Measurements from ENCODE around the gene PLXNA1. TPM values are rescaled to one million over a fixed set of nuclear protein-coding genes. Genes with fewer than 3 reads are reported as not detected.

Gene PLXNA1
- total RNA-seq, 1 donor: 6.1 TPM

DNA sequence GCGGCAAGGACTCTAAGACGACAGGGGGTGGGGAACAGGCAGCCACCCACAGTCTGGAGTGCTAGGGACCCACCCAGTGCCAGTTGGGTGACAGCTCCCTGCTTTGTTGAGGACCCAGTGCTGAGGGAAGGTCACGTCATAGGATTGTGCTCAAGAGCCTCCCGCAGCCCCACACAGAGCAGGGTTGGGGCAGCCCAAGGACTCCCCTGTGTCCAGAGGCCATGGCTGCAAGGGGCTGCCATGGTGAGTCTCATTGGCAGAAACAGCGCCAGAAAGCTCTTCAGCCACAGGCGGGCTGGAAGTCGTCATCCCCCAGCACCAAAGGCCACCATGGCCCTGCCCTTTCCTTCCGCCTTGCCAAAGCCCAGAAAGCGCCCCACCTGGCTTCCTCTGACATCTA is 37.0 kb upstream of the PLXNA1 start:
- Histone ChIP-seq H3K27me3 (ENCODE audit: insufficient read depth, low read length) (no peaks in the 10 kb centered on the region), H3K4me1 (ENCODE audit: insufficient read depth, low read length) (peaks cover 12% of the 10 kb centered on the region), H3K9me3 (ENCODE audit: low read depth, low read length) (no peaks in the 10 kb centered on the region), H3K4me3 (ENCODE audit: low read length) (no peak overlapping the region)

- Histone ChIP-seq H3K9me3 (ENCODE audit: low read depth, low read length) (no peaks in the 10 kb centered on the region), H3K4me3 (ENCODE audit: low read length) (no peak overlapping the region), H3K27me3 (ENCODE audit: insufficient read depth, low read length) (no peaks in the 10 kb centered on the region), H3K4me1 (ENCODE audit: insufficient read depth, low read length) (peaks cover 12% of the 10 kb centered on the region)
These were observed 36.5 kb upstream of the PLXNA1 start for GRCh38 chr3:126946405-126946804.

DNA sequence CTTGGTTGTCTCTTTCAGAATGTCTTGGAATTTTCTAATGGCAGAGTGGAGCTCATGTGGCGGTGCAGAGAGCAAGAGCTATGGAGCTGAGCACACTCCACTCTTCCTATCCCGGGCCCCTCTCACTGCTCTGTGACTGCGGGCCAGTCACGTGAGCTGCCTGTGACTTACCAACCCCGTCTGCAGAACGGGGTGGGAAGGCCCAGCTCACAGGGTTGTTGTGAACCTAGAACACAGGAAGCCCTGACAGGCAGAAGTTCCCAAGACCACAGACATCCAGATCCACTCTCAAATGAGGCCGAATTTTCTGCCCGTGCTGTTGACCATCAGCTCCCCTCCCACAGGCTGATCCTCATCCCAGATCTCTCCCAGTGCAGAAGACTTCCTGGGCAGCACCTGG is 35.5 kb upstream of the PLXNA1 start:
- H3K27me3 ChIP-seq (ENCODE audit: insufficient read depth, low read length): no peaks in the 10 kb centered on the region
- H3K4me3 ChIP-seq (ENCODE audit: low read length): no peak overlapping the region
- H3K9me3 ChIP-seq (ENCODE audit: low read depth, low read length): no peaks in the 10 kb centered on the region
- H3K4me1 ChIP-seq (ENCODE audit: insufficient read depth, low read length): peaks cover 12% of the 10 kb centered on the region

- no peaks in the 10 kb centered on the region for H3K27me3 ChIP-seq (ENCODE audit: insufficient read depth, low read length)
These were observed 33.9 kb upstream of the PLXNA1 start for GRCh38 chr3:126948980-126949535.

GRCh38 chr3:126951561-126951960 is 31.4 kb upstream of the PLXNA1 start:
- Histone ChIP-seq H3K27me3 (ENCODE audit: insufficient read depth, low read length) (no peaks in the 10 kb centered on the region), H3K9me3 (ENCODE audit: low read depth, low read length) (no peaks in the 10 kb centered on the region), H3K4me3 (ENCODE audit: low read length) (no peak overlapping the region), H3K4me1 (ENCODE audit: insufficient read depth, low read length) (peaks cover 24% of the 10 kb centered on the region)

More at GRCh38 chr3:126948980-126949535, 33.9 kb upstream of the PLXNA1 start:
- H3K4me3 ChIP-seq (ENCODE audit: low read length): no peak overlapping the region
- no peaks in the 10 kb centered on the region for H3K9me3 ChIP-seq (ENCODE audit: low read depth, low read length)
- H3K4me1 ChIP-seq (ENCODE audit: insufficient read depth, low read length): peaks cover 14% of the 10 kb centered on the region

GRCh38 chr3:126952261-126952982 is 30.5 kb upstream of the PLXNA1 start:
- Histone ChIP-seq H3K27me3 (ENCODE audit: insufficient read depth, low read length) (no peaks in the 10 kb centered on the region), H3K4me3 (ENCODE audit: low read length) (no peak overlapping the region), H3K4me1 (ENCODE audit: insufficient read depth, low read length) (peaks cover 22% of the 10 kb centered on the region), H3K9me3 (ENCODE audit: low read depth, low read length) (no peaks in the 10 kb centered on the region)

DNA sequence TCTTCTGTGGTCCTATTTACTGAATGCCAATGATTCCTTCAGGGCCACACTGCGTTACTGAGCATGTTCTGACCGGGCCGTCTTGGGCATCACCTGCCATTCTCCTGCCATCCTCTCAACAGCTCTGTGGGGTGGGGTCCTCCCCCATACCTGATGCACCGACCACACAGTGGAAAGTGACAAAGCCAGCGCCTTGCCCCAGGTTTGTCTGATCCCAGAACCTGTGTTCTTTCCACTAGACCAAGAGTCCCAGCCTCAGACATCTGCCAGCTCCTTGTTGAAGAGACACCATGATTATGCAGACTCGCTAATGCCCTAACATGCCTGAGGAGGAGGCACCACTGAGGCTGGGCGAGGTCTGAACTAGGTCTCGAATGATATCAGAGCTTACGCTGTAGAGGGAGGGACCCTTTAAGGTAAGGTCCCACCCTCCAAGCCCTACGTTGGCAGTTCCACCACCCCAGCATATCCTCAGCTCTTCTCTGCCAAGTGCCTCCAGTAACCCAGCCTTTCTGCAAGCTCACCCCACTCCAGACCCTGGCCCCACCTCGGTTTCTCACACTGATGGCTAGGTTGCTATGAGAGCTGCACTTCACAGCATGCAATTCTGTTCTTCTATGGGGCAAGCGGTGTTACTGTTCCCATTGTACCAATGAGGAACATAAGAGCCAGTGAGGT is 29.8 kb upstream of the PLXNA1 start:
- Histone ChIP-seq H3K4me3 (ENCODE audit: low read length) (no peak overlapping the region), H3K4me1 (ENCODE audit: insufficient read depth, low read length) (peaks cover 17% of the 10 kb centered on the region), H3K9me3 (ENCODE audit: low read depth, low read length) (no peaks in the 10 kb centered on the region), H3K27me3 (ENCODE audit: insufficient read depth, low read length) (no peaks in the 10 kb centered on the region)

DNA sequence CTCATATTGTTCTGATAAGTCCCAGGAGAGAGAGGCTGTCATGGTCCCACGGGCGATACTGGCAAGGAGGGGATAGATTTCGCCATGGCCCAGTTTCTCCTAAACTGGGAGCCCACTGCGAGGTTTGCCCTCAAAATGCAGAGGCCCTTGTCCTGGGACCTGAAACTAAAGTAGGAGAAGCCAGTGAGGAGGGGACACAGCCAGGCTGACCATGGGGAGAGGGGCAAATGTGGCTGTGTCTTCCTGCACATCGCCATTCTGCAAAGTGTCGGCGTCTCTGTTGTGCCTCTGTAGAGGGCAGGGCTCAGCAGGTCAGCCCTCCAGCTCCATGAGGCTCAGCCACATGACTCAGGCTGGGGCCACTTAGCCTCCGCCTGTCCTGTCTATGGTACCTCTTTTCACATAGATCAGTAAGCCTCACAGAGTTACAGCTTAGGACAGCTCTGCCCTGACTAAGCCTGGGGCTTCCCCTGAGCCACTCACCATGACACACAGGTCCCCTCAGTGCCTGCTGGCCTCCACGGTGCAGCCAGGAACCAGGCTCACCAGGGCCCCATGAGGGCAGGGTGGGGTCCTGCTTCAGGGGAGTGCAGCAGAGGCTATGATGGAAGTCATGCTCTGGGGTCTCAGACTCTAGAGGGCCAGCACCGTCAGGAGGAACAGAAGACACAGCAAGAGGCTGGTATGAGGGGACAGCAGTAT is 28.6 kb upstream of the PLXNA1 start:
- H3K9me3 ChIP-seq (ENCODE audit: low read depth, low read length): no peaks in the 10 kb centered on the region
- H3K27me3 ChIP-seq (ENCODE audit: insufficient read depth, low read length): no peaks in the 10 kb centered on the region
- H3K4me3 ChIP-seq (ENCODE audit: low read length): no peak overlapping the region
- peaks cover 13% of the 10 kb centered on the region for H3K4me1 ChIP-seq (ENCODE audit: insufficient read depth, low read length)

GRCh38 chr3:126955004-126955790 is 27.7 kb upstream of the PLXNA1 start:
- H3K9me3 ChIP-seq (ENCODE audit: low read depth, low read length): no peaks in the 10 kb centered on the region
- H3K27me3 ChIP-seq (ENCODE audit: insufficient read depth, low read length): no peaks in the 10 kb centered on the region
- no peak overlapping the region for H3K4me3 ChIP-seq (ENCODE audit: low read length)
- peaks cover 13% of the 10 kb centered on the region for H3K4me1 ChIP-seq (ENCODE audit: insufficient read depth, low read length)

DNA sequence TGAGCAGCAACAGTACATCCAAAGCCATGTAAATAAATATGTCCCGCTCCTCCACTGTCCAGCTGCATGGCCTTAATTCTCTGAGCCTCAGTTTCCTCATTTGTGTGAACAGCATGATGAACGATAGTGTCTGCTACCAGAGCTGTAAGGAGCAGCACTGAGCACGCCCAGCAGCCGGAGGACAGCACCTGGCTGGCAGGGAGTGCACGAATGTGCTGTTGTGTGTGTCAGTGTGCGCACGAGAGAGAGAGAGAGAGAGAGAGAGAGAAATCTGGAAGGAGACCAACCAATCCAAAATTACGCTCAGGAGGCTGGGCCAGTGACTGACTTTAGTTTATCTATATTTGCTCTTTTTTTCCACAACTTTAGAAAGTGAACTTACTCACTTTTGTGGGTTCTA is 26.6 kb upstream of the PLXNA1 start:
- H3K9me3 ChIP-seq (ENCODE audit: low read depth, low read length): no peaks in the 10 kb centered on the region
- H3K27me3 ChIP-seq (ENCODE audit: insufficient read depth, low read length): no peaks in the 10 kb centered on the region
- H3K4me1 ChIP-seq (ENCODE audit: insufficient read depth, low read length): peaks cover 13% of the 10 kb centered on the region
- no peak overlapping the region for H3K4me3 ChIP-seq (ENCODE audit: low read length)

DNA sequence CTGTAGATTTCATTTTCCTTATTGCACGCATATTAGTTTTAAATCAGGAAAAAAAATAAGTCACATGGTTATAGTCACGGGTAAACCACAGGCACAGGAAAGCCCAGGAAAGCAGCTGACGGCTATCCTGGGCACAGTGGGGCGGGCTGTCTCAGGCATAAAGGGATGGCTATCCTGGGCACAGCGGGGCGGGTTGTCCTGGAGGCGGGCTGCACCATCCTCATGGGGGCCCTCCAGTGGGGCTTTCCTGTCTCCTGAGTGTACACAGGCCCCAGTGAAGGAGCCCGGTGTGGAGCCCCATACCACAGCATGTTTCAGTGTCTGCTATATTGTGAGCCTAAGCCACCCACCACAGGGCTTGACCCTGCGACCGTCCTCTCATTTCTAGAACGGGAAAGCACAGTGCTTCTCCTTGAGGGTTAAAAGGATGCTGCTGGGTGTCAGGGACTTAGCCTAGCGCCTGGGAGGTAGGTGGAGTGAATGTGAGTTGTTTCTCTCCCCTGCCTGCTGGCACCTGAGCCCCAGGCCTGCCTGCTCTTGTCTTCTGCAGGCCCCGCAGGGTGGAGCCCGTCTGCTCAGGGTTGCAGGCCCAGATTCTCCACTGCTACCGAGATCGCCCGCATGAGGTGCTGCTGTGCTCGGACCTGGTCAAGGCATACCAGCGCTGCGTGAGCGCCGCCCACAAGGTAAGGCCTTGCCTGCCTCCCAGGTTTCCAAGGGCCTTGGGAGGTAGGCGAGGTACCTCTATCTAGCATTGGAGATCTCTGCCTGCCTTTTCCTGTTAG is 25.9 kb upstream of the PLXNA1 start:
- Histone ChIP-seq H3K4me1 (ENCODE audit: insufficient read depth, low read length) (peaks cover 13% of the 10 kb centered on the region), H3K9me3 (ENCODE audit: low read depth, low read length) (no peaks in the 10 kb centered on the region), H3K4me3 (ENCODE audit: low read length) (no peak overlapping the region), H3K27me3 (ENCODE audit: insufficient read depth, low read length) (no peaks in the 10 kb centered on the region)

DNA sequence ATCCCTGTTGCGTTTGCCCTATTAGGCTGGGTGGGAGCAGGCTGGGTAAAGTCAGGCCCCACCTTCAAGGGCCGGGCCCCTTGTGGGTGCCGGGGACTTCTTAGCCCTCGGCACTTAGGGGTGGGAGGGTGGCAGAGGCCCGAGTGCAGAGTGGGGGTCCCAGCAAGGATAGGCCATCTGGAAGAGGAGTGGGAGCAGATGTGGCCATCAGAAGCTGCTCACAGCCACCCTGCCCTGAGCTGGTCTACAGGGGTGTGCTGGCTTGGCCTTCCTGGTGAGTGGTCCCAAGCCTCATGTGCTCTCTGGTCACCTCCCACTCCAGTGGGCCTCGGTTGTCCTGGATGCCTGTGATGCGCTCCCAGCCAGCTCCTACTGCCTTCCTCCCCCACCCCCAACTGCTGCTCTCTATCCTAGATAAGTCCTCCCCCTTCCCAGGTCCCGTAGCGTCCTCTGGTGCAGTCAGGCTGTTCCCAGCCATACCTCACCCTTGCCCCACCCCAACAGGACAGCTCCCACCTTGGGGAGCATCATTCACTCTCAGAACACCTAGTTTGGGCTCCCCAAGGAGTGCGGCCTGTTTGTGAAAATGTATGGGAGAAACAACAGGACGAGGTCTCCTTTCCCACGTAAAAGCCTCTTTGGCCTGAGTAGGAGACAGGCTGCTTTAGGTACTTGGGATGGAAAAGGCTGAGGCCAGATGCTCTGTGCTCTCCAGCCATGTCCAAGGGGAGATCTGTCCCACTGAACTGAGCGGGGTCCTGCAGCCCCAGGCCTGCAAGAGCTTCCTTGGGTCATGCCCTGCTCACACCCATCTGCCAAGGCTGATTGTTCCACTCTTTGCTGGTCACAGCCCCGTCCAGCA is 24.9 kb upstream of the PLXNA1 start:
- Histone ChIP-seq H3K4me1 (ENCODE audit: insufficient read depth, low read length) (peaks cover 13% of the 10 kb centered on the region), H3K4me3 (ENCODE audit: low read length) (no peak overlapping the region), H3K9me3 (ENCODE audit: low read depth, low read length) (no peaks in the 10 kb centered on the region), H3K27me3 (ENCODE audit: insufficient read depth, low read length) (no peaks in the 10 kb centered on the region)

DNA sequence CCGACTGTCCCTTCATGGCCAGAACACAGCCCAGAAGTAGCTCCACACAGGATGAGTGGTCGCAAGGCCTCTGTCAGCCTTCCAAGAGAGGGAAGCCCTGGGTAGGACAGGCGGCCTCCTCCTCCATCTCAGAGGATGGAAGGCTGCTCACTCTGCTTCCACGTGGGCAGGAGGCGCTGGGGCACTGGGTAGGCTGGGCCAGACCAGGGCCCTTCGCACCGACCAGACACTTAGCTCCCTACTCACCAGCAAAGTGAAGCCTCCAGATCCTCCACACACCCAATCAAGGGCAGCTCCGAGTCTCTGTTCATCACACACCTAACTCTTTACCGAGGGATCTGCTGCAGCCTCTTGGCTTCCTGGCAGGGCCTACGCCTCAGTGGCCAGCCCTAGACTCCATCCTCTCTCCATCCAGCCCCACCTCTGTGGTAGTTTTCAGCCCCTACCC is 24.3 kb upstream of the PLXNA1 start:
- Histone ChIP-seq H3K27me3 (ENCODE audit: insufficient read depth, low read length) (no peaks in the 10 kb centered on the region), H3K4me1 (ENCODE audit: insufficient read depth, low read length) (peaks cover 13% of the 10 kb centered on the region), H3K9me3 (ENCODE audit: low read depth, low read length) (no peaks in the 10 kb centered on the region), H3K4me3 (ENCODE audit: low read length) (no peak overlapping the region)
